Vagina (tissue), 2 donors: ENCODE results near the gene STAP2. TPM values are rescaled to one million over a fixed set of nuclear protein-coding genes. Genes with fewer than 3 reads are reported as not detected.

Source experiments
- DNase-seq, 2 donors: peaks; one replicate each; pipeline ENCODE4 v3.0.0-alpha.2; 2017; ENCODE audit errors: extremely low spot score in 2 of 2
- H3K27ac ChIP-seq: fragments of 200-600 bp; sonication (generic); one replicate; pipeline ENCODE4 v1.5.1; 2019
- H3K27me3 ChIP-seq: fragments of 200-600 bp; sonication (generic); one replicate; pipeline ENCODE4 v1.5.1; 2019
- H3K36me3 ChIP-seq, 2 donors: fragments of 200-600 bp; sonication (generic); one replicate each; pipeline ENCODE4 v1.5.1; 2017 to 2019
- H3K4me1 ChIP-seq: fragments of 200-600 bp; sonication (generic); one replicate; pipeline ENCODE4 v1.5.1; 2019
- H3K4me3 ChIP-seq, 2 donors: fragments of 200-600 bp; sonication (generic); 1 replicate in 1 of 2; 2 replicates in 1 of 2; pipeline ENCODE4 v1.5.1; 2016 to 2019
- H3K9me3 ChIP-seq: fragments of 200-600 bp; sonication (generic); one replicate; pipeline ENCODE4 v1.5.1; 2019
- CTCF ChIP-seq, 3 experiments: fragments of 450-650 bp in 2 of 3; fragments of 200-600 bp in 1 of 3; sonication (generic) in 1 of 3; IDR thresholded peaks; one replicate each; pipeline ENCODE4 v1.5.1; 2017 to 2019; ENCODE audit warnings: antibody characterized with exemption in 3 of 3, mild to moderate bottlenecking in 2 of 3, moderate library complexity in 2 of 3
- POLR2A ChIP-seq, 2 donors: fragments of 450-650 bp; IDR thresholded peaks; one replicate each; pipeline ENCODE4 v1.6.1; 2017; ENCODE audit warnings: antibody characterized with exemption in 2 of 2, mild to moderate bottlenecking in 2 of 2, moderate library complexity in 2 of 2
- POLR2AphosphoS5 ChIP-seq, 2 donors: sonication (generic); formaldehyde crosslinking; IDR thresholded peaks; one replicate each; pipeline ENCODE4 v1.9.0; 2017; ENCODE audit warnings: antibody characterized with exemption in 2 of 2, mild to moderate bottlenecking in 2 of 2, low read depth in 1 of 2; ENCODE audit not compliant: insufficient read depth in 1 of 2
- intact Hi-C: fragments of 100-400 bp; cut with DNase I; formaldehyde crosslinking; loops from one replicate; pipeline ENCODE4 v1.15.1; 2023
- total RNA-seq: library from RNA; depleted of rRNA; stranded (reverse); fragments of >200 nt; gene quantifications from one replicate; pipeline ENCODE4 v1.2.3, GENCODE V29; 2016

Gene STAP2
- total RNA-seq, 1 donor from 2014 or later = 29.2 TPM

GRCh38 chr19:4362831-4363545 is 24.4 kb upstream of the STAP2 start:
- Histone ChIP-seq H3K27ac (no peak overlapping the region), H3K36me3 (peaks cover 0 to 61% of the 10 kb centered on the region in 2 donors)
- DNase-seq = no peak

GRCh38 chr19:4362101-4362828 is 23.6 kb upstream of the STAP2 start:
- Histone ChIP-seq H3K36me3 (peaks cover 0 to 62% of the 10 kb centered on the region in 2 donors), H3K9me3 (no peaks in the 10 kb centered on the region), H3K4me1 (peaks cover 4% of the 10 kb centered on the region), H3K4me3 (no peak overlapping the region), H3K27me3 (no peaks in the 10 kb centered on the region), H3K27ac (no peak overlapping the region)
- no peak for TF ChIP-seq CTCF (IDR thresholded peaks at IDR 0.05)
- no peak for TF ChIP-seq POLR2AphosphoS5 (IDR thresholded peaks at IDR 0.05; ENCODE audit: insufficient read depth in 1 of 2, low read depth in 1 of 2)
- no peak for TF ChIP-seq POLR2A (IDR thresholded peaks at IDR 0.05)
- no peak for DNase-seq
- intact Hi-C loops = no loop called here

More at GRCh38 chr19:4362831-4363545, 24.4 kb upstream of the STAP2 start:
- TF ChIP-seq CTCF (IDR thresholded peaks at IDR 0.05) (no peak), POLR2A (IDR thresholded peaks at IDR 0.05) (no peak), POLR2AphosphoS5 (IDR thresholded peaks at IDR 0.05; ENCODE audit: insufficient read depth in 1 of 2, low read depth in 1 of 2) (no peak)
- intact Hi-C loops = no loop called here
- Histone ChIP-seq H3K9me3 (no peaks in the 10 kb centered on the region), H3K4me3 (no peak overlapping the region), H3K27me3 (no peaks in the 10 kb centered on the region), H3K4me1 (peaks cover 11% of the 10 kb centered on the region)

GRCh38 chr19:4361152-4362046 is 22.8 kb upstream of the STAP2 start:
- no peak for TF ChIP-seq CTCF (IDR thresholded peaks at IDR 0.05)
- TF ChIP-seq POLR2AphosphoS5 (IDR thresholded peaks at IDR 0.05; ENCODE audit: insufficient read depth in 1 of 2, low read depth in 1 of 2) = no peak
- no peak for TF ChIP-seq POLR2A (IDR thresholded peaks at IDR 0.05)
- H3K9me3 ChIP-seq = no peaks in the 10 kb centered on the region
- no peaks in the 10 kb centered on the region for H3K27me3 ChIP-seq
- DNase-seq = no peak
- peak overlapping the region; percentile 17 for H3K27ac ChIP-seq
- H3K4me3 ChIP-seq = no peak overlapping the region
- H3K36me3 ChIP-seq = peaks cover 0 to 63% of the 10 kb centered on the region in 2 donors
- intact Hi-C loops = no loop called here
- no peaks in the 10 kb centered on the region for H3K4me1 ChIP-seq

- intact Hi-C loops = no loop called here
- no peak for DNase-seq
- H3K36me3 ChIP-seq = peaks cover 0 to 56% of the 10 kb centered on the region in 2 donors
- no peaks in the 10 kb centered on the region for H3K4me1 ChIP-seq
- no peak overlapping the region for H3K4me3 ChIP-seq
- no peaks in the 10 kb centered on the region for H3K9me3 ChIP-seq
- no peaks in the 10 kb centered on the region for H3K27me3 ChIP-seq
- peak overlapping the region; percentile 17 for H3K27ac ChIP-seq
- TF ChIP-seq CTCF (IDR thresholded peaks at IDR 0.05) = no peak
- no peak for TF ChIP-seq POLR2AphosphoS5 (IDR thresholded peaks at IDR 0.05; ENCODE audit: insufficient read depth in 1 of 2, low read depth in 1 of 2)
- TF ChIP-seq POLR2A (IDR thresholded peaks at IDR 0.05) = no peak
These were observed 22.1 kb upstream of the STAP2 start for GRCh38 chr19:4360641-4361151.
